K562 (cell line): ENCODE measurements around the gene KPNB1. TPM values are rescaled to one million over a fixed set of nuclear protein-coding genes. Genes with fewer than 3 reads are reported as not detected.
A peak's percentile ranks its signal among the peaks of the same experiment; 100 is the strongest.

Source experiments
- ARID3B ChIP-seq: fragments of 250-450 bp; sonication (Bioruptor Pico); IDR thresholded peaks from 2 replicates; pipeline ENCODE4 v1.4.0; 2020; ENCODE audit warnings: borderline replicate concordance
- ARNT ChIP-seq, 2 experiments: fragments of 450-650 bp; IDR thresholded peaks; 2 replicates each; pipeline ENCODE4 v1.6.1; 2016; ENCODE audit warnings: mild to moderate bottlenecking in 1 of 2
- BMI1 ChIP-seq: fragments of 150-350 bp; IDR thresholded peaks from 2 replicates; pipeline ENCODE4 v1.6.1; 2014; ENCODE audit warnings: low read length
- CREBBP ChIP-seq: IDR thresholded peaks from one replicate; pipeline ENCODE4 v1.6.1; 2012; ENCODE audit warnings: low read depth, mild to moderate bottlenecking, control low read depth, inconsistent platforms, low read length
- CUX1 ChIP-seq: fragments of 200-800 bp; sonication (Bioruptor generic); IDR thresholded peaks from 2 replicates; pipeline ENCODE4 v1.6.1; 2016; ENCODE audit warnings: missing genetic modification characterization, missing compliant biosample characterization
- ELF2 ChIP-seq: fragments of 250-450 bp; sonication (Bioruptor Pico); IDR thresholded peaks from 2 replicates; pipeline ENCODE4 v1.5.0; 2021; ENCODE audit warnings: mild to moderate bottlenecking
- GABPB1 ChIP-seq: sonication (generic); formaldehyde crosslinking; IDR thresholded peaks from 2 replicates; pipeline ENCODE4 v1.8.0; 2022; ENCODE audit warnings: mild to moderate bottlenecking, missing genetic modification reagents
- HDAC1 ChIP-seq, 2 experiments: fragments of 450-650 bp; IDR thresholded peaks; 2 replicates each; pipeline ENCODE4 v1.6.1; 2016 to 2017; ENCODE audit warnings: inconsistent platforms in 1 of 2, mild to moderate bottlenecking in 1 of 2, moderate library complexity in 1 of 2
- HNRNPL ChIP-seq: fragments of 200-400 bp; formaldehyde crosslinking; IDR thresholded peaks from 2 replicates; pipeline ENCODE4 v1.6.1; 2017; ENCODE audit warnings: low read depth, mild to moderate bottlenecking, low read length
- MYNN ChIP-seq, 2 experiments: sonication (generic); formaldehyde crosslinking in 1 of 2; IDR thresholded peaks; 2 replicates each; pipeline versions ENCODE4 v1.5.0 to v1.6.1; 2016 to 2020; ENCODE audit warnings: antibody characterized with exemption in 1 of 2, missing genetic modification reagents in 1 of 2
- POLR3G ChIP-seq: IDR thresholded peaks from 2 replicates; pipeline ENCODE4 v1.6.1; 2011; ENCODE audit not compliant: insufficient read length, insufficient replicate concordance; ENCODE audit errors: extremely low read depth
- RNF2 ChIP-seq: sonication (generic); IDR thresholded peaks from 2 replicates; pipeline ENCODE4 v1.6.1; 2016
- ZNF146 ChIP-seq: IDR thresholded peaks from one replicate; pipeline ENCODE4 v1.6.1; 2018; ENCODE audit warnings: missing compliant biosample characterization; ENCODE audit not compliant: unreplicated experiment
- ZNF395 ChIP-seq: fragments of 200-800 bp; sonication (Bioruptor generic); IDR thresholded peaks from 2 replicates; pipeline ENCODE4 v1.6.1; 2017; ENCODE audit warnings: missing genetic modification characterization, missing compliant biosample characterization
- ZNF511 ChIP-seq: sonication (generic); formaldehyde crosslinking; IDR thresholded peaks from 2 replicates; pipeline ENCODE4 v1.8.0; 2022; ENCODE audit warnings: mild to moderate bottlenecking, missing genetic modification reagents
- ZNF740 ChIP-seq, 3 experiments: fragments of 200-800 bp in 1 of 3; sonication (Bioruptor generic) in 1 of 3; sonication (generic) in 1 of 3; formaldehyde crosslinking in 1 of 3; IDR thresholded peaks; 2 replicates each; pipeline versions ENCODE4 v1.6.1 to v1.8.0; 2016 to 2022; ENCODE audit warnings: mild to moderate bottlenecking in 2 of 3, missing compliant biosample characterization in 2 of 3, missing genetic modification characterization in 2 of 3, missing genetic modification reagents in 1 of 3
- polyA plus RNA-seq, 8 experiments: library from polyadenylated mRNA; depleted of rRNA in 4 of 8; stranded (reverse) in 5 of 8; unstranded in 3 of 8; fragments of >200 nt; fragmentation: Nextera tagmentation in 2 of 8; fragmentation: Illumina TruSeq in 1 of 8; extraction: Ambion mirVana in 2 of 8; extraction: Trizol in 1 of 8; gene quantifications; 2 replicates each; pipeline versions ENCODE4 v1.2.1 to v1.2.3, GENCODE V29; 2011 to 2014; ENCODE audit warnings: inconsistent platforms in 1 of 8, missing spikeins in 1 of 8
- total RNA-seq, 7 experiments: library from RNA; depleted of rRNA in 6 of 7; stranded (reverse); fragments of >200 nt in 6 of 7; fragmentation: Illumina TruSeq in 2 of 7; extraction: Trizol in 2 of 7; gene quantifications; 2 replicates each; pipeline versions ENCODE4 v1.2.1 to v1.2.3, GENCODE V29; 2011 to 2021; ENCODE audit warnings: low replicate concordance in 1 of 7

Gene KPNB1
- total and polyA plus RNA-seq, 9 of the 15 experiments (the other 6 are each of a cell fraction or from before 2014, with no cell fraction given) = 154 to 622 (median 354) TPM

- TF ChIP-seq CUX1 (CRISPR knock-in tag) (no peak), HNRNPL (no peak), GABPB1 (CRISPR knock-in tag) (peak; percentile 30; the same call in 1 of the 2 replicates), RNF2 (peak; percentile 55; the same call in 1 of the 2 replicates), MYNN (IDR thresholded peaks at IDR 0.05) (no peak), MYNN (CRISPR knock-in tag; IDR thresholded peaks at IDR 0.05) (no peak), ZNF146 (CRISPR knock-in tag) (no peak), ELF2 (CRISPR knock-in tag) (no peak), HDAC1 (IDR thresholded peaks at IDR 0.05) (peak in 1 of 2 experiments; percentile 87; a peak in 2 of 4 replicates), CREBBP (no peak), POLR3G (no peak), ARNT (IDR thresholded peaks at IDR 0.05) (no peak), BMI1 (no peak), ZNF511 (no peak), ZNF395 (0 out of 2 replicates have a peak, but pooled peaks have one; percentile 18), ZNF740 (CRISPR knock-in tag; IDR thresholded peaks at IDR 0.05) (0 out of 2 replicates have a peak, but pooled peaks have one; percentile 36), ZNF740 (tag; IDR thresholded peaks at IDR 0.05) (peak in 1 of 2 experiments; percentile 83; a peak in 2 of 4 replicates), ARID3B (CRISPR knock-in tag) (no peak)
Measured at GRCh38 chr17:47650525-47651522, 1.1 kb downstream of the KPNB1 start (continued).
